CD8-positive, alpha-beta memory T cell (primary cell): ENCODE results near the gene ANXA10. TPM values are rescaled to one million over a fixed set of nuclear protein-coding genes. Genes with fewer than 3 reads are reported as not detected.

Experiments used
- CTCF ChIA-PET: fragments of 350-600 bp; sonication (Branson Sonifier 250); formaldehyde crosslinking; loops from one replicate; lab custom pipeline; 2021; ENCODE audit warnings: antibody characterized with exemption; lab: Charles Lee
- POLR2A ChIA-PET: fragments of 350-600 bp; sonication (Branson Sonifier 250); formaldehyde crosslinking; loops from one replicate; lab custom pipeline; 2021; ENCODE audit warnings: antibody characterized with exemption; lab: Charles Lee
- DNase-seq, 5 donors: peaks; one replicate each; pipeline versions ENCODE4 v3.0.0 to v3.0.0-alpha.2; 2020 to 2022; ENCODE audit warnings: mixed read lengths in 1 of 5
- H3K27ac ChIP-seq: one replicate; pipeline ENCODE4 v1.7.0; 2013; ENCODE audit warnings: low read depth, mild to moderate bottlenecking, low read length, moderate library complexity
- H3K27me3 ChIP-seq: 2 replicates; pipeline ENCODE4 v1.7.0; 2013; ENCODE audit warnings: low read length, mild to moderate bottlenecking; ENCODE audit not compliant: insufficient read depth, poor library complexity, severe bottlenecking
- H3K36me3 ChIP-seq: 2 replicates; pipeline ENCODE4 v1.7.0; 2013; ENCODE audit warnings: mild to moderate bottlenecking, low read length, moderate library complexity; ENCODE audit not compliant: insufficient read depth
- H3K4me1 ChIP-seq: 2 replicates; pipeline ENCODE4 v1.7.0; 2013; ENCODE audit warnings: mild to moderate bottlenecking, low read length, moderate library complexity; ENCODE audit not compliant: insufficient read depth
- H3K4me3 ChIP-seq: 2 replicates; pipeline ENCODE4 v1.7.0; 2013; ENCODE audit warnings: mild to moderate bottlenecking, low read length
- H3K9me3 ChIP-seq: 2 replicates; pipeline ENCODE4 v1.7.0; 2013; ENCODE audit warnings: mild to moderate bottlenecking, low read length
- H3K27ac Mint-ChIP-seq, 8 donors: one replicate each; pipeline ENCODE4 v1.8.0; 2020 to 2021; ENCODE audit warnings: mixed read lengths in 8 of 8, mild to moderate bottlenecking in 6 of 8, inconsistent platforms in 3 of 8, moderate library complexity in 3 of 8
- H3K27me3 Mint-ChIP-seq, 2 donors: one replicate each; pipeline ENCODE4 v1.8.0; 2020 to 2021; ENCODE audit warnings: mixed read lengths in 2 of 2, mild to moderate bottlenecking in 1 of 2, moderate library complexity in 1 of 2
- H3K36me3 Mint-ChIP-seq, 3 donors: one replicate each; pipeline ENCODE4 v1.8.0; 2020 to 2021; ENCODE audit warnings: mixed read lengths in 3 of 3, inconsistent platforms in 1 of 3, mild to moderate bottlenecking in 1 of 3
- H3K4me1 Mint-ChIP-seq, 3 donors: one replicate each; pipeline ENCODE4 v1.8.0; 2020 to 2021; ENCODE audit warnings: mixed read lengths in 3 of 3, inconsistent platforms in 1 of 3, mild to moderate bottlenecking in 1 of 3
- H3K4me3 Mint-ChIP-seq, 7 donors: one replicate each; pipeline ENCODE4 v1.8.0; 2020 to 2021; ENCODE audit warnings: mixed read lengths in 7 of 7, mild to moderate bottlenecking in 6 of 7, moderate library complexity in 4 of 7, inconsistent platforms in 2 of 7
- H3K9me3 Mint-ChIP-seq, 5 donors: one replicate each; pipeline ENCODE4 v1.8.0; 2020 to 2022; ENCODE audit warnings: mixed read lengths in 5 of 5, mild to moderate bottlenecking in 3 of 5, moderate library complexity in 2 of 5, inconsistent platforms in 1 of 5
- polyA plus RNA-seq: library from polyadenylated mRNA; unstranded; fragments of 300-500 nt; fragmentation: Illumina TruSeq; gene quantifications from one replicate; pipeline ENCODE4 v1.2.3, GENCODE V29; 2021
- total RNA-seq, 2 experiments: library from RNA; stranded (reverse); gene quantifications; one replicate each; pipeline ENCODE4 v1.2.3, GENCODE V29; 2021

The ANXA10 gene
- total and polyA plus RNA-seq, 3 experiments from 2014 or later: not detected

GRCh38 chr4:168221301-168221700, 129.0 kb downstream of the ANXA10 start:
- ChIA-PET POLR2A (no interaction called here), CTCF (no interaction called here)
- DNase-seq: no peak
- Mint-ChIP-seq H3K27ac (peak overlapping the region in 4 of 8 donors; percentile 11 to 47 (median 26)), H3K27me3 (no peaks in the 10 kb centered on the region), H3K4me3 (no peak overlapping the region), H3K36me3 (peaks cover 63 to 83% (median 67%) of the 10 kb centered on the region in 3 donors), H3K4me1 (peaks cover 0 to 11% (median 3%) of the 10 kb centered on the region in 3 donors), H3K9me3 (peaks cover 0 to 5% (median 0%) of the 10 kb centered on the region in 5 donors)
- no peak overlapping the region for H3K27ac ChIP-seq
- peaks cover 26% of the 10 kb centered on the region for H3K36me3 ChIP-seq
- H3K9me3 ChIP-seq: no peaks in the 10 kb centered on the region
- no peak overlapping the region for H3K4me3 ChIP-seq
- H3K27me3 ChIP-seq: no peaks in the 10 kb centered on the region
- H3K4me1 ChIP-seq: no peaks in the 10 kb centered on the region

Other genes with a start within 250 kb of the ANXA10 start
- 1 to 10 TPM; 4.9 to 6.3 TPM for gene DDX60, start 226.2 kb downstream of the ANXA10 start, total RNA-seq
- gene DDX60, start 226.2 kb downstream of the ANXA10 start, polyA plus RNA-seq: 26.7 TPM